ENCODE results near the gene TSPYL4.
A peak's percentile ranks its signal among the peaks of the same experiment; 100 is the strongest.

TSPYL4 gene

DNA sequence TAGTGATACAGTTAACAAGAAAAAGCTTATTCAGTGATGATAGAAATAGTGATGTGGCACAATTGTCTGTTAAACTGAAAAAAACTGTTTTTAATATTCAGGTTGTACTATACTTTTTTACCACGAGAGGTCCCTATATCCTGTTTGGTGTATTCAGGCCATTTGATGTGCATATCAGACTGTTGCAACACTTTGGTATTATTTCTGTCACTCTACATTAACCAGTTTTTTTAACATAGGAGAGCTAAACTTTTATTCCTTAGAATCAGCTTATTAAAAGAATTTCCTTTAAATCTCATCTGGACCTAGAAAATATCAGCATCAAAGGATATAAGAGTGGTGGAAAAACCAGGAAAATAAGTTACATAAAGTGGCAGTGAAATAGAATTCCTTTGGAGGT is 36.8 kb downstream of the TSPYL4 start:
- no peaks in the 10 kb centered on the region for H3K27me3 ChIP-seq (ENCODE audit: insufficient read depth, poor library complexity, severe bottlenecking)
- no peak overlapping the region for H3K27ac ChIP-seq (replicated peaks)
- peak in 1 of 2 experiments; percentile 20 for DNase-seq (ENCODE audit: low read depth in 1 of 2, low spot score in 1 of 2)
- TF ChIP-seq SPI1 (IDR thresholded peaks at IDR 0.05; ENCODE audit: borderline replicate concordance, low read depth): no peak
- TF ChIP-seq, protein P1, sequence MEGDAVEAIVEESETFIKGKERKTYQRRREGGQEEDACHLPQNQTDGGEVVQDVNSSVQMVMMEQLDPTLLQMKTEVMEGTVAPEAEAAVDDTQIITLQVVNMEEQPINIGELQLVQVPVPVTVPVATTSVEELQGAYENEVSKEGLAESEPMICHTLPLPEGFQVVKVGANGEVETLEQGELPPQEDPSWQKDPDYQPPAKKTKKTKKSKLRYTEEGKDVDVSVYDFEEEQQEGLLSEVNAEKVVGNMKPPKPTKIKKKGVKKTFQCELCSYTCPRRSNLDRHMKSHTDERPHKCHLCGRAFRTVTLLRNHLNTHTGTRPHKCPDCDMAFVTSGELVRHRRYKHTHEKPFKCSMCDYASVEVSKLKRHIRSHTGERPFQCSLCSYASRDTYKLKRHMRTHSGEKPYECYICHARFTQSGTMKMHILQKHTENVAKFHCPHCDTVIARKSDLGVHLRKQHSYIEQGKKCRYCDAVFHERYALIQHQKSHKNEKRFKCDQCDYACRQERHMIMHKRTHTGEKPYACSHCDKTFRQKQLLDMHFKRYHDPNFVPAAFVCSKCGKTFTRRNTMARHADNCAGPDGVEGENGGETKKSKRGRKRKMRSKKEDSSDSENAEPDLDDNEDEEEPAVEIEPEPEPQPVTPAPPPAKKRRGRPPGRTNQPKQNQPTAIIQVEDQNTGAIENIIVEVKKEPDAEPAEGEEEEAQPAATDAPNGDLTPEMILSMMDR (IDR thresholded peaks at IDR 0.05; ENCODE audit: insufficient read depth, low read length): peak; percentile 6
- H3K4me3 ChIP-seq (replicated peaks; ENCODE audit: insufficient read depth, low read length): no peak overlapping the region

DNA sequence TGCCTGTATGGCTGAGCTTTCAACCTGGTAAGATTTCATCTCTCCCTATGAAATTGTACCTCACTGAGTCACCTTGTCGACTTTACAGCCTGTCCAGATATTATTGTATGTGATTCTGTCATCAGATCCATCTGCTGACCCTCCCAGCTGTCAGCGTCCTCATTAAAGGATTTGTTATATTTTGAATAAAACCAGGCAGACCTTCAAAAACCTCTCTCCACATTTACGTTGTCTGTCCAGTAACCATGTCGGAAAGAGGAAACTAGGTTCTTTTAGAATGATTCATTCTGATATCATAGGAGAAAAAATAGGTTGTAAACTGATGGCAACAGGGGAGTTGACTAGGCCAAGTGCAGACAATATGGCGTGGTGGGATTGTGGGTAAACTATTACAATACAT is 38.5 kb downstream of the TSPYL4 start:
- DNase-seq (ENCODE audit: low read depth in 1 of 2, low spot score in 1 of 2): no peak
- H3K27ac ChIP-seq (replicated peaks): no peak overlapping the region
- no peaks in the 10 kb centered on the region for H3K27me3 ChIP-seq (ENCODE audit: insufficient read depth, poor library complexity, severe bottlenecking)
- TF ChIP-seq, protein P2, sequence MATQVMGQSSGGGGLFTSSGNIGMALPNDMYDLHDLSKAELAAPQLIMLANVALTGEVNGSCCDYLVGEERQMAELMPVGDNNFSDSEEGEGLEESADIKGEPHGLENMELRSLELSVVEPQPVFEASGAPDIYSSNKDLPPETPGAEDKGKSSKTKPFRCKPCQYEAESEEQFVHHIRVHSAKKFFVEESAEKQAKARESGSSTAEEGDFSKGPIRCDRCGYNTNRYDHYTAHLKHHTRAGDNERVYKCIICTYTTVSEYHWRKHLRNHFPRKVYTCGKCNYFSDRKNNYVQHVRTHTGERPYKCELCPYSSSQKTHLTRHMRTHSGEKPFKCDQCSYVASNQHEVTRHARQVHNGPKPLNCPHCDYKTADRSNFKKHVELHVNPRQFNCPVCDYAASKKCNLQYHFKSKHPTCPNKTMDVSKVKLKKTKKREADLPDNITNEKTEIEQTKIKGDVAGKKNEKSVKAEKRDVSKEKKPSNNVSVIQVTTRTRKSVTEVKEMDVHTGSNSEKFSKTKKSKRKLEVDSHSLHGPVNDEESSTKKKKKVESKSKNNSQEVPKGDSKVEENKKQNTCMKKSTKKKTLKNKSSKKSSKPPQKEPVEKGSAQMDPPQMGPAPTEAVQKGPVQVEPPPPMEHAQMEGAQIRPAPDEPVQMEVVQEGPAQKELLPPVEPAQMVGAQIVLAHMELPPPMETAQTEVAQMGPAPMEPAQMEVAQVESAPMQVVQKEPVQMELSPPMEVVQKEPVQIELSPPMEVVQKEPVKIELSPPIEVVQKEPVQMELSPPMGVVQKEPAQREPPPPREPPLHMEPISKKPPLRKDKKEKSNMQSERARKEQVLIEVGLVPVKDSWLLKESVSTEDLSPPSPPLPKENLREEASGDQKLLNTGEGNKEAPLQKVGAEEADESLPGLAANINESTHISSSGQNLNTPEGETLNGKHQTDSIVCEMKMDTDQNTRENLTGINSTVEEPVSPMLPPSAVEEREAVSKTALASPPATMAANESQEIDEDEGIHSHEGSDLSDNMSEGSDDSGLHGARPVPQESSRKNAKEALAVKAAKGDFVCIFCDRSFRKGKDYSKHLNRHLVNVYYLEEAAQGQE (IDR thresholded peaks at IDR 0.05; ENCODE audit: insufficient replicate concordance, low read depth): no peak
- no peak for TF ChIP-seq POLR2AphosphoS5 (IDR thresholded peaks at IDR 0.05; ENCODE audit: low read depth)
- H3K4me3 ChIP-seq (replicated peaks; ENCODE audit: insufficient read depth, low read length): no peak overlapping the region

DNA sequence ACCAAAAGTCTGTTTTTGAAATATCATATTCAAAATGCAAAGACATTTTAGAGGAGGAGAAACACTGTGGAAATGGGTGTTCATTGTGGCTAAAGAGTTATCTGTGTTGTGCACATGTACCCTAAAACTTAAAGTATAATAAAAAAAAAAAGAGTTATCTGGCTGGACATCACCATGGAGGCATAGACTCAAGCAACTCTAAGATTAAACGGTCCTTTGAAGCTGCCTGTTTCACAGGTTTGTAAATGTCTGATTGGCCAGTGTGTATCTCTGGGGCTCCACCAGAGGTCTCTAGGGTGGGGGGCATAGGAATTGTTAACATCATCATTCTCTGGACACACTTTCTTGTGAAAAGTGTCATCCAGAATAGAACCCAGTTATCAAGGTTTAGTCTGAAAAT is 39.2 kb downstream of the TSPYL4 start:
- Histone ChIP-seq H3K27me3 (ENCODE audit: insufficient read depth, poor library complexity, severe bottlenecking) (no peaks in the 10 kb centered on the region), H3K27ac (replicated peaks) (no peak overlapping the region), H3K4me3 (replicated peaks; ENCODE audit: insufficient read depth, low read length) (no peak overlapping the region)
- DNase-seq (ENCODE audit: low read depth in 1 of 2, low spot score in 1 of 2): no peak
- no peak for TF ChIP-seq GABPA (IDR thresholded peaks at IDR 0.05; ENCODE audit: low read depth)
- TF ChIP-seq SPI1 (IDR thresholded peaks at IDR 0.05; ENCODE audit: borderline replicate concordance, low read depth): no peak

DNA sequence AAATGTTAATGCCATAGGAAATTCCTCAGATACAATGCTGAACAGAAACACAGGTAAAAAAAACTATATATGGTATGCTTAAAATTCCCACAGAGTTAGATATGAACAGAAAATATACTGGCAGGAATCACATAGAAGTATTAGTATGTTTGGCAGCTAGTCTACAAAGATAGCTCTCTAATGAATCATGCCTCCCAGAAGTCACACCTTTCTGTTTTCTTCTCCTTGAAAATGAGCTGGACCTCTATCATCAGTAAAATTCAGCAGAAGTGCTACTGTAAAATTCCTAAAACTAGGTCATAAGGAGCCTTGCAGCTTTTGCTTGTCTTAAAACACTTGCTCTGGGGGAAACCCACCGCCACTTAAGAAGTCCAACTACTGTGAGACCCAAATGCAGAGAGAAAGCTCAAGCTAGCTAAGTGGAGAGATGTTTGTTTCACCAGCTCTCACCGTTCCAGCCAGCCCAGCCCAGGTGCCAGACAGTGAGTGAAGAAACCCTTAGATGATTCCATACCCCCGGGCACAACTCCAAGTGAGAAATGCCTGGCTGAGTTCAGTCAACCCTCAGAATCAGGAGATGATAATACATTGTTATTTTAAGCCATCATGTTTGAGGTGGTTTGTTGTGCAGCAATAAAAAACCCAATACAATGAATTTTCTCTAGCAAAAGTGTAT is 43.0 kb downstream of the TSPYL4 start:
- H3K27ac ChIP-seq (replicated peaks): no peak overlapping the region
- TF ChIP-seq, protein P2 (IDR thresholded peaks at IDR 0.05; ENCODE audit: insufficient replicate concordance, low read depth): no peak
- no peak for TF ChIP-seq GABPA (IDR thresholded peaks at IDR 0.05; ENCODE audit: low read depth)
- no peak for TF ChIP-seq SPI1 (IDR thresholded peaks at IDR 0.05; ENCODE audit: borderline replicate concordance, low read depth)
- no peak for TF ChIP-seq POLR2AphosphoS5 (IDR thresholded peaks at IDR 0.05; ENCODE audit: low read depth)
- TF ChIP-seq, protein P1 (IDR thresholded peaks at IDR 0.05; ENCODE audit: insufficient read depth, low read length): no peak
- no peak overlapping the region for H3K4me3 ChIP-seq (replicated peaks; ENCODE audit: insufficient read depth, low read length)
- H3K27me3 ChIP-seq (ENCODE audit: insufficient read depth, poor library complexity, severe bottlenecking): no peaks in the 10 kb centered on the region
- no peak for DNase-seq (ENCODE audit: low read depth in 1 of 2, low spot score in 1 of 2)

DNA sequence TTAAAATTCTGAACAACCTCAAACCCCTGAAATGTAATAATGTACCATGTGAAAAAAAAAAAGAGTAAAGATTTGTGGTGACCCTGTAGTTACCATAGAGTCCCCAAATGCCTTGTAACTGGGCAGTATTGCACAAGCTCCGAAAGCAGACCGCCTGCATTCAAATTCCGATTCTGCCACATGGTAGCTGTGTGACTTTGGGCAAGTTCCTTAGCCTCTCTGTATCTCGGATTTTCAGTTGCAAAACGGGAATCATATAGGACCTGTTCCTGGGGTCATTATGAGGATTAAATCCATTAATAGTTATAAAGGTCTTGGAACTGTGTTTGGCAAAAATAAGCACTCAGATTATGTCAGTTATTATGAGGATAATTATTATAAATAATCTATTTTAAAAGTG is 43.6 kb downstream of the TSPYL4 start:
- Histone ChIP-seq H3K27me3 (ENCODE audit: insufficient read depth, poor library complexity, severe bottlenecking) (no peaks in the 10 kb centered on the region), H3K27ac (replicated peaks) (no peak overlapping the region), H3K4me3 (replicated peaks; ENCODE audit: insufficient read depth, low read length) (no peak overlapping the region)
- TF ChIP-seq, protein P2 (IDR thresholded peaks at IDR 0.05; ENCODE audit: insufficient replicate concordance, low read depth): no peak
- TF ChIP-seq POLR2AphosphoS5 (IDR thresholded peaks at IDR 0.05; ENCODE audit: low read depth) (no peak), GABPA (IDR thresholded peaks at IDR 0.05; ENCODE audit: low read depth) (no peak), SPI1 (IDR thresholded peaks at IDR 0.05; ENCODE audit: borderline replicate concordance, low read depth) (no peak)
- TF ChIP-seq, protein P1 (IDR thresholded peaks at IDR 0.05; ENCODE audit: insufficient read depth, low read length): no peak
- DNase-seq (ENCODE audit: low read depth in 1 of 2, low spot score in 1 of 2): no peak

All from HL-60 (cell line).